CD4-positive, CD25-positive, alpha-beta regulatory T cell (primary cell): Measurements from ENCODE around the gene ZNF442. TPM values are rescaled to one million over a fixed set of nuclear protein-coding genes. Genes with fewer than 3 reads are reported as not detected.
"Not testable (repeated sequence)": the region's sequence is repeated elsewhere in the genome, so short reads cannot be mapped to it uniquely, and the experiment has no call there.

Source experiments
- ATAC-seq, 2 donors: fragments of 150-1000 bp; cut with Tn5 transposase; one replicate each; pipeline ENCODE4 v1.10.0; 2021; ENCODE audit warnings: low read depth in 2 of 2, moderate number of reproducible peaks in 2 of 2, moderate library complexity in 1 of 2
- DNase-seq, 3 donors: peaks; one replicate each; pipeline versions ENCODE4 v3.0.0 to v3.0.0-alpha.2; 2012 to 2022; ENCODE audit warnings: mixed read lengths in 1 of 3
- H3K27ac ChIP-seq: one replicate; pipeline ENCODE4 v1.7.0; 2013; ENCODE audit warnings: mild to moderate bottlenecking, low read length; ENCODE audit not compliant: insufficient read depth, poor library complexity, severe bottlenecking
- H3K27me3 ChIP-seq: one replicate; pipeline ENCODE4 v1.7.0; 2013; ENCODE audit warnings: low read length; ENCODE audit not compliant: control insufficient read depth, insufficient read depth
- H3K36me3 ChIP-seq: one replicate; pipeline ENCODE4 v1.7.0; 2013; ENCODE audit warnings: mild to moderate bottlenecking, low read length, moderate library complexity; ENCODE audit not compliant: control insufficient read depth, insufficient read depth
- H3K4me1 ChIP-seq: 2 replicates; pipeline ENCODE4 v1.7.0; 2013; ENCODE audit warnings: mild to moderate bottlenecking, low read length; ENCODE audit not compliant: insufficient read depth, control insufficient read depth, poor library complexity, severe bottlenecking
- H3K4me3 ChIP-seq: one replicate; pipeline ENCODE4 v1.7.0; 2013; ENCODE audit warnings: low read depth, mild to moderate bottlenecking, low read length, moderate library complexity
- H3K9me3 ChIP-seq, 2 experiments: 1 replicate in 1 of 2; 2 replicates in 1 of 2; pipeline ENCODE4 v1.7.0; 2013; ENCODE audit warnings: low read length in 2 of 2, mild to moderate bottlenecking in 1 of 2, moderate library complexity in 1 of 2; ENCODE audit not compliant: control insufficient read depth in 2 of 2
- H3K27ac Mint-ChIP-seq, 3 donors: one replicate each; pipeline ENCODE4 v1.8.0; 2020 to 2022; ENCODE audit warnings: mild to moderate bottlenecking in 3 of 3, mixed read lengths in 3 of 3, moderate library complexity in 2 of 3
- H3K27me3 Mint-ChIP-seq: one replicate; pipeline ENCODE4 v1.8.0; 2022; ENCODE audit warnings: mild to moderate bottlenecking, mixed read lengths
- H3K36me3 Mint-ChIP-seq: one replicate; pipeline ENCODE4 v1.8.0; 2020; ENCODE audit warnings: mixed read lengths
- H3K4me1 Mint-ChIP-seq, 4 donors: one replicate each; pipeline ENCODE4 v1.8.0; 2020 to 2022; ENCODE audit warnings: mixed read lengths in 4 of 4, mild to moderate bottlenecking in 1 of 4
- H3K4me3 Mint-ChIP-seq, 4 donors: one replicate each; pipeline ENCODE4 v1.8.0; 2020 to 2022; ENCODE audit warnings: mild to moderate bottlenecking in 4 of 4, mixed read lengths in 4 of 4, moderate library complexity in 3 of 4
- H3K9me3 Mint-ChIP-seq, 7 donors: one replicate each; pipeline ENCODE4 v1.8.0; 2020 to 2022; ENCODE audit warnings: mixed read lengths in 7 of 7, mild to moderate bottlenecking in 3 of 7, moderate library complexity in 2 of 7
- polyA plus RNA-seq, 4 donors: library from polyadenylated mRNA; unstranded; fragments of 300-500 nt; fragmentation: Illumina TruSeq; gene quantifications; one replicate each; pipeline ENCODE4 v1.2.3, GENCODE V29; 2021
- total RNA-seq: library from RNA; stranded (reverse); gene quantifications from one replicate; pipeline ENCODE4 v1.2.3, GENCODE V29; 2022

Gene ZNF442
- 0.54 TPM for total RNA-seq
- 1 to 10 TPM in 1 of 4 donors, under 1 TPM in 3; 0.48 to 2.3 (median 0.75) TPM for polyA plus RNA-seq

DNA sequence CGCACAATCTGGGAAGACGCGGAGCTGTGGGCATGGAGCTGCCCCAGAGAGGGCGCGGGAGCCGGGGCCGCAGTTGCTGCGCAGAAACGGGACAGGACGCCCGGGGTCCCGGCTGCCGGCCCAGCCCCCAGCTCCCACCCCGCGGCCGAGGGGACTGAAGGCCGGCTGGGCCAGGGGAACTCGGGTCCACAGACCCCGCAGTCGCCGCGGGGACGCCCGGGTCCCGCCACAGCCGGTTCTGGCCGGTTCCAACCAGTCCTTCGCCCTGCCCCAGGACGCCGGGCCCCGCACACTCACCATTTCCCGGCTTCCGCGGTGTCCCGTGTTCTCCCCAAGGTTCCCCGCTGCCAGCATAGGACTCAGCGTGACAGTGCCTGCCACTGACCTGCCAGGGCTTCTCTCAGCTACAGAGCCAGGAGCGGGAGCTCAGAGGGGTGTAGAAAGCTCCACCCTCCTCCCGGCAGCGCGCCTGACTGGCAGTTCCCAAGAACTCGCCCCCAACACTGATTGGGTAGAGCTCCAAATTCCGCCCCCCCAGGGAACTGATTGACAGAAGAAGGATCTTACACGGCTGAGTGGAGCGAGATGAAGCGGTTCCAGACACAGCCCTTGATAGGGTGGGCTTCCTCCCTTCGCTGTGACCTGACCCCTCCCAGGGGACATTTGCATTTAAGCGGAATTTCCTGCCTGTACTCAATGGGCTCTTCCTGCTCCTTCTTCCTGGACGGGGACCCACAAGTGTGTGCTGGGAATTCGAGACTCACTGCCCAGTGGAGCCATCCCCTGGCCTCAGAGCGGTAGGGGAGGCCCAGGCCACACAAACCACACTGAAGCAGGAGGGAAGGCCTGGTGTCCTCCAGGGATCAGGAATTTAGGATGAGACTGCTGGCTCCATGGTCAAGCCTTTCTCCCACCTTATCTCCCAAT is at the start of gene ZNF442:
Gene ZNF442, minus strand, starts transcription at position 448 of the 927 bp plus-strand sequence. CDS start 2,052 bp downstream, outside the sequence.
- no peaks in the 10 kb centered on the region for H3K27me3 Mint-ChIP-seq
- H3K4me3 Mint-ChIP-seq, result peak within 1 kb of the TSS; percentile 87 to 96 (median 94)
- H3K4me1 ChIP-seq, result peaks cover 6% of the 10 kb centered on the region
- peak; percentile 93 to 94 for ATAC-seq
- peaks cover 0 to 3% (median 2%) of the 10 kb centered on the region in 7 donors for H3K9me3 Mint-ChIP-seq
- peaks cover 0 to 29% (median 9%) of the 10 kb centered on the region in 4 donors for H3K4me1 Mint-ChIP-seq
- peak; percentile 57 to 84 (median 65) for DNase-seq
- H3K27ac ChIP-seq, result no peak within 1 kb of the TSS
- H3K9me3 ChIP-seq, result no peaks in the 10 kb centered on the region
- no peaks in the 10 kb centered on the region for H3K27me3 ChIP-seq
- H3K36me3 Mint-ChIP-seq, result peaks cover 4% of the 10 kb centered on the region
- no peaks in the 10 kb centered on the region for H3K36me3 ChIP-seq
- peak within 1 kb of the TSS; percentile 64 for H3K4me3 ChIP-seq
- peak within 1 kb of the TSS; percentile 83 to 95 (median 86) for H3K27ac Mint-ChIP-seq

DNA sequence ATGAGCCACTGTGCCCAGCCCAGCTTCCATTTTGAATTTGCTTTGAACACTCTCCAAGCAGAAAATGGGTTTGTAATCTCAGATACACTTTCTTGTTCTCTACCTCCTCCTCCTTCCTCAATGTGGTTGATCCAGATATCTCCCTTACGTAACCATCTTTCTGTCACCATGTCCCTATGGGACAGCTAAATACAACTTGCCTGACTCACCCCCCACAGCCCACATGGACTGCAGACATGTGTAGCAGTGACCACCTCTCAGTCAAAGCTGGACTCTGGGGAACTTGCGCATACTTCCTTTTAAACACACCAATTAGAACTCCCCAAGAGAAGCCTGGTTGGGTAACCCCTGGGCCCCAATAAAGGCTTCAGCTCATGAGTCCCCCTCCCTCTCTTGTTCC is 46.4 kb upstream of the ZNF442 start:
- Mint-ChIP-seq H3K4me1 (no peaks in the 10 kb centered on the region), H3K27me3 (no peaks in the 10 kb centered on the region), H3K36me3 (peaks cover 8% of the 10 kb centered on the region), H3K4me3 (no peak overlapping the region), H3K9me3 (peaks cover 3 to 31% (median 12%) of the 10 kb centered on the region in 7 donors), H3K27ac (peak overlapping the region in 1 of 3 donors; percentile 52)
- Histone ChIP-seq H3K4me3 (no peak overlapping the region), H3K27me3 (no peaks in the 10 kb centered on the region), H3K27ac (no peak overlapping the region), H3K9me3 (peaks cover 3 to 13% of the 10 kb centered on the region in 2 experiments), H3K4me1 (no peaks in the 10 kb centered on the region), H3K36me3 (no peaks in the 10 kb centered on the region)
- ATAC-seq (no peak), DNase-seq (no peak)

DNA sequence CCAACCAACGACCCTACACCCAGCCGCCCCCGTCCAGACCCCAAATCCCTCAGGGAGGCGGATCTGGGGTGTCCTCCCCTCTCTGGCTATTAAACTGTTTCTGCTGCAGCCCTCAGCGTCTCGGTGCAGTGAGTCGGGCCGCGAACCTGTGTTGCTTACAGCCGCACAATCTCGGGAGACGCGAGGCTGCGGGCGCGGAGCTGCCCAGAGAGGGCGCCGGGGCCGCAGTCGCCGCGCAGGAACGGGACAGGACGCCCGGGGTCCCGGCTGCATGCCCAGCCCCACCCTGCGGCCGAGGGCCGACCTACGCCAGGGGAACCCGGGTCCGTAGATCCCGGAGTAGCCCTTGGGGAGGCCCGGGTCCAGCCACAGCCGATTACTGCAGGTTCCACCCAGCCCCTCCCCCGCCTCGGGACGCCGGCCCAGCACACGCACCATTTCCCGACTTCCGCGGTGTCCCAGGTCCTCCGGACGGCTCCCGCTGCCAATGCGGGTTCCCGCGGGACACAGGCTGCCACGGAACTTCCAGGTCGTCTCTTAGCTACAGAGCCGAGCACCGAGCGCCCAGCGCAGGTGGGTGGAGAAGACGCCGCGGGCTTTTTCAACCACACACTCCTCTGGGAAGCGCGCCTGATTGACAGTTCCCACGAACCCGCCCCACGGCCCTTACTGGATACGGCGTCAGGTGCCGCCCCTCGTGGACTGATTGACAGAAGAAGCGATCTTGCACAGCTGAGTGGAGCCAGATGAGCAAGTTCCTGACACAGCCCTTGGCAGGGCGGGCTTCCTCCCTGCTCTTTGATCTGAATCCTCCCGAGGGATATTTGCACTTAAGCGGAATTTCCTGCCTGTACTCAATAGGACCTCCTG is 35.4 kb upstream of the ZNF442 start, which contains the start of gene ZNF799:
Gene ZNF799, minus strand, starts transcription at position 639 of the 870 bp plus-strand sequence. Its CDS starts 201 bp downstream, at position 438.
- H3K4me3 ChIP-seq, result peak within 1 kb of the TSS; percentile 79
- Mint-ChIP-seq H3K27me3 (no peaks in the 10 kb centered on the region), H3K4me3 (peak within 1 kb of the TSS; percentile 92 to 95 (median 94)), H3K9me3 (peaks cover 0 to 16% (median 5%) of the 10 kb centered on the region in 7 donors), H3K27ac (peak within 1 kb of the TSS; percentile 86 to 89 (median 86)), H3K4me1 (peaks cover 16 to 33% (median 18%) of the 10 kb centered on the region in 4 donors), H3K36me3 (peaks cover 13% of the 10 kb centered on the region)
- H3K4me1 ChIP-seq, result peaks cover 13% of the 10 kb centered on the region
- peak within 1 kb of the TSS; percentile 33 for H3K27ac ChIP-seq
- peak; percentile 57 to 92 (median 67) for DNase-seq
- H3K27me3 ChIP-seq, result no peaks in the 10 kb centered on the region
- peaks cover 2% of the 10 kb centered on the region for H3K36me3 ChIP-seq
- ATAC-seq, result peak; percentile 91 to 96
- H3K9me3 ChIP-seq, result peaks cover 0 to 3% of the 10 kb centered on the region in 2 experiments

DNA sequence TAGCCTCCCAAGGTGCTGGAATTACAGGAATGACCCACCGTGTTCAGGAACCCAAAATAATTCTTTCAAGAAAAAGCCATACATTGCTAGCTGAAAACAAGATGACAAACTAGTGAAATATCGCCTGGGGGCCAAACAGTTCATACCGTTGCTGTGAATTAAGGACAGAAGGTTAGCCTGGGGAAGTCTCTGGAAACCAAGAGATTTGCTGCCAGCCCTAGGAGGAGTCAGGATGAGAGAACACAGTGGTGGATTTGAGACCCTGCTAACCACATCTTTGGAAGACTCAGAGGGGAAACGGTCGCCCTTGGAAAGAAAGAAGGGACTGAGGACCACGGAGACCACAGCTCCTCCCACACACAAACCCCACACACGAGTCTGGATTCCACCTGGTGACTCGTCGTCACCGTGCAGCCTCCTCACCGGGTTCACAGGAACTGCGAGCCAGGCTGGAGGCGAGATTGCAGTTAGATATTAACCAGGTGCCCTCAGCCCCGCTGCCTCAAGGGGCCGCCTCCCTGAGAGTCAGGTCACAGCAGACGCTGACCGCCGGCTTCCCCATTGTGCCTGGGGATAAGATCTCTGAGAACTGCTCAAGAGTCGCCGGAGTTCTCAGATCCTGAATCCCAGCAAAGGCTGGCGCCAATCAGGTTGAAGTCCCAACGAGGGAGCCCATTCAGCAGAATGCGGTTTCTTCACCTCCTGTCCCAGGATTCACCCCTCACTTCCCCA is 34.6 kb upstream of the ZNF442 start:
- not testable (repeated sequence) for H3K27me3 ChIP-seq, H3K36me3 ChIP-seq, H3K27me3 Mint-ChIP-seq, H3K9me3 ChIP-seq, H3K27ac ChIP-seq
- Mint-ChIP-seq H3K4me1 (peaks cover 16 to 33% (median 18%) of the 10 kb centered on the region in 4 donors), H3K4me3 (peak overlapping the region; percentile 89 to 94 (median 92)), H3K36me3 (peaks cover 17% of the 10 kb centered on the region), H3K27ac (peak overlapping the region in 2 of 3 donors; percentile 83 to 86), H3K9me3 (peaks cover 3 to 21% (median 7%) of the 10 kb centered on the region in 7 donors)
- Histone ChIP-seq H3K4me1 (peaks cover 13% of the 10 kb centered on the region), H3K4me3 (peak overlapping the region; percentile 53)
- ATAC-seq (peak; percentile 27 to 50), DNase-seq (peak in 2 of 3 donors; percentile 7 to 8)

DNA sequence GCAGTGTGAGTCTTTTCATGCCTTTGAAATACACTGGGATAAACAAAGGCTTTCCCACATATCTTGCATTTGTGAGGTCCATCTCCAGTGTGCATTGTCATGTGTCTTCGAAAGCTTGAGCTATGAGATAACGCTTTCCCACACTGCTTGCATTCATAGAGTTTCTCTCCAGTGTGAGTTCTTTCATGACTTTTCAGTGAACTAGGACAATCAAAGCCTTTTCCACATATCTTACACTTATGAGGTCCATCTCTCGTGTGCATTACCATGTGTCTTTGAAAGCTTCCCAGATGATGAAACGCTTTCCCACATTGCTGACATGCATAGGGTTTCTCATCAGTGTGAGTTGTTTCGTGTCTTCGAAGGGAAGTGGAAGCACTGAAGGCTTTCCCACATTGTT is 25.7 kb upstream of the ZNF442 start:
- H3K9me3 ChIP-seq, result peaks cover 42 to 56% of the 10 kb centered on the region in 2 experiments
- not testable (repeated sequence) for H3K4me3 Mint-ChIP-seq, H3K4me1 ChIP-seq, H3K27me3 ChIP-seq, H3K4me1 Mint-ChIP-seq, H3K27ac ChIP-seq, H3K4me3 ChIP-seq, ATAC-seq, H3K27ac Mint-ChIP-seq, H3K27me3 Mint-ChIP-seq, DNase-seq
- H3K36me3 ChIP-seq, result peaks cover 23% of the 10 kb centered on the region
- Mint-ChIP-seq H3K9me3 (peaks cover 0 to 72% (median 21%) of the 10 kb centered on the region in 7 donors), H3K36me3 (peaks cover 51% of the 10 kb centered on the region)

DNA sequence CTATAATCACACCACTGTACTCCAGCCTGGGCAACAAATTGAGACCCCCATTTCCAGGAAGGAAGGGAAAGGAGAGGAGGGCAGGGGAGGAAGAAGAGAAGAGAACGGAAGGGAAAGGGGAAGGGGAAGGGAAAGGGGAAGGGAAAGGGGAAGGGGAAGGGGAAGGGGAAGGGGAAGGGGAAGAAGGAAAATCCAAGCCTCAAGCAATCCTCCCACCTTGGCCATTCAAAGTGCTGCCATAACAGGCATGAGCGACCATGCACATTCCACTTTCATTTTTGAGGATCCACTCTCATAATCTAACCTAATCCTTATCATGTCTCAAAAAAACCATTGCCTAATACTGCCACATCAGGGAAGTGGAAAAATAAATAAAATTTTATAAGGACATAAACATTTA is 20.9 kb upstream of the ZNF442 start:
- DNase-seq, H3K27me3 Mint-ChIP-seq, ATAC-seq, H3K4me3 Mint-ChIP-seq, H3K27me3 ChIP-seq, H3K4me1 ChIP-seq, H3K27ac Mint-ChIP-seq, H3K4me3 ChIP-seq, H3K4me1 Mint-ChIP-seq, H3K27ac ChIP-seq: not testable (repeated sequence)
- Mint-ChIP-seq H3K36me3 (peaks cover 32% of the 10 kb centered on the region), H3K9me3 (peaks cover 0 to 65% (median 19%) of the 10 kb centered on the region in 7 donors)
- H3K9me3 ChIP-seq, result peaks cover 36 to 60% of the 10 kb centered on the region in 2 experiments
- peaks cover 11% of the 10 kb centered on the region for H3K36me3 ChIP-seq

DNA sequence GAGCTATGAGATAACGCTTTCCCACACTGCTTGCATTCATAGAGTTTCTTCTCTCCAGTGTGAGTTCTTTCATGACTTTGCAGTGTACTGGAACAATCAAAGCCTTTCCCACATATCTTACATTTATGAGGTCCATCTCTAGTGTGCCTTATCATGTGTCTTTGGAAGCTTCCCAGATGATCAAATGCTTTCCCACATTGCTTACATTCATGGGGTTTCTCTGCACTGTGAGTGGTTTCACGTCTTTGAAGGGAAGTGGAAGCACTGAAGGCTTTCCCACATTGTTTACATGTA is 14.9 kb upstream of the ZNF442 start:
- Mint-ChIP-seq H3K4me3 (no peak overlapping the region), H3K9me3 (peaks cover 0 to 63% (median 39%) of the 10 kb centered on the region in 7 donors), H3K27ac (no peak overlapping the region), H3K36me3 (peaks cover 25% of the 10 kb centered on the region), H3K27me3 (no peaks in the 10 kb centered on the region), H3K4me1 (no peaks in the 10 kb centered on the region)
- DNase-seq, result no peak
- no peaks in the 10 kb centered on the region for H3K4me1 ChIP-seq
- peaks cover 9% of the 10 kb centered on the region for H3K36me3 ChIP-seq
- peaks cover 61 to 80% of the 10 kb centered on the region in 2 experiments for H3K9me3 ChIP-seq
- H3K4me3 ChIP-seq, result no peak overlapping the region
- H3K27me3 ChIP-seq, result no peaks in the 10 kb centered on the region
- no peak overlapping the region for H3K27ac ChIP-seq
- no peak for ATAC-seq
